ENCODE results near the gene PTPRN2.
"Not testable (repeated sequence)": the region's sequence is repeated elsewhere in the genome, so short reads cannot be mapped to it uniquely, and the experiment has no call there.

The PTPRN2 gene

GRCh38 chr7:158422196-158422886 is 165.3 kb downstream of the PTPRN2 start:
- ChIA-PET CTCF (no interaction called here), POLR2A (no interaction called here)
- no peak for DNase-seq (ENCODE audit: low read depth, low spot score)
- no peak overlapping the region for H3K4me3 ChIP-seq (ENCODE audit: low read depth, low read length)
- TF ChIP-seq CTCF (IDR thresholded peaks at IDR 0.05; ENCODE audit: insufficient read depth, low read length, missing control alignments), result no peak

DNA sequence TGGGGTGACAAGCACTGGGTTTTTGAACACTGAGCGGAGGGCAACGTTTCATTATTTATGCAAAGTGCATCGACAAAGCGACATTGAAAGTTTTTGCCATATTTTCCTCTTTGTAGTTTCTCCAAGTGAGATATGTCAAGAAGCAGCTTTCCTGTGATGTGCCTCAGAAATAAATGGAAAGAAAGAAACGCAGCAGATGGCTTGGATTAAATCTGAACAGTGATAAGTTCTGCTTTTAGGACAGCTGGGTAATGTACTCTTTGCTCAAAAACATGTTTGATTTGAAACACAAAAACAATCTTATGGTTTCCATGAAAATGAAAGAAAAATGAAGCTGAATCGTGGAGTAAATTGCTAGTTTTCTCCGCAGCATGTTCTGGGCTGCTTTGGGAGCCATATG is 166.3 kb downstream of the PTPRN2 start:
- ChIA-PET CTCF (no interaction called here), POLR2A (no interaction called here)
- TF ChIP-seq CTCF (IDR thresholded peaks at IDR 0.05; ENCODE audit: insufficient read depth, low read length, missing control alignments), result no peak
- DNase-seq (ENCODE audit: low read depth, low spot score), result no peak
- no peak overlapping the region for H3K4me3 ChIP-seq (ENCODE audit: low read depth, low read length)

DNA sequence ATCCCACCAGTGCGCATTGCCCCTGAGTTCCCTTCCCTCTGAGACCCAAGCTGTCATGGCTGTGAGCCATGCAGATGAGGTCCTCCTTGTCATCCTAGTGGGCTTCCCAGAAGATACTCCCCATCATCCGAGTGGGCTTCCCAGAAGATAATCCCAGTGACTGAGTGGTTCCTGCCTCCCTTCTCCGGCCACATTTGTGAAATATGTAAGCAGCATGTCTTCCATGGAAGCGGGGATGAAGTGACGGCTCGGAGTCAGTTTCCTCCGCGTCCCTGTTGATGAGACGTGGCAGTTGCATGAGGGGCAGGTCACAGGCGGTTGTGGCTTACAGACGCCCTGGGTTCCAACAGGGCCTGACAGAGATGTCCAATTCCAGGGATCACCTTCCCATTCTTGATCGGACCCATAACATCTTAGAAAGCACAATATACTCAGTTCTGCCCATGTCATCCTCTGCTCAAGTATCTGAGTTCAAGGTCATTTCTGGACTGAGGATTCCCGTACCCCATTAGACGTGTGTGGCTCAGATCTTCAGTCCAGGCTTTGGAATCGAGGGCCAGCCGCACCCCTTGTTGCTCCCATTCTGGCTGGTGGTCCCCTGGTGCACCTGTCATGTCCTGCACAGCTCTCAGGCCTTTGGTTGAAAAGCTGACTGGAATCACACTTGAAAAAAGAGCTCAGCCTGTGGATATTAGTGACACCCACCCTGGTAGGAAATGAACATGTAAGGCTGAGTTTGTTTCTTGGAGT is 166.9 kb downstream of the PTPRN2 start:
- no peak for TF ChIP-seq CTCF (IDR thresholded peaks at IDR 0.05; ENCODE audit: insufficient read depth, low read length, missing control alignments)
- no peak overlapping the region for H3K4me3 ChIP-seq (ENCODE audit: low read depth, low read length)
- CTCF ChIA-PET, result no interaction called here
- DNase-seq (ENCODE audit: low read depth, low spot score), result no peak
- POLR2A ChIA-PET, result no interaction called here

GRCh38 chr7:158419238-158419785 is 168.3 kb downstream of the PTPRN2 start:
- TF ChIP-seq CTCF (IDR thresholded peaks at IDR 0.05; ENCODE audit: insufficient read depth, low read length, missing control alignments), result no peak
- no peak overlapping the region for H3K4me3 ChIP-seq (ENCODE audit: low read depth, low read length)
- POLR2A ChIA-PET, result no interaction called here
- CTCF ChIA-PET, result no interaction called here
- DNase-seq (ENCODE audit: low read depth, low spot score), result no peak

DNA sequence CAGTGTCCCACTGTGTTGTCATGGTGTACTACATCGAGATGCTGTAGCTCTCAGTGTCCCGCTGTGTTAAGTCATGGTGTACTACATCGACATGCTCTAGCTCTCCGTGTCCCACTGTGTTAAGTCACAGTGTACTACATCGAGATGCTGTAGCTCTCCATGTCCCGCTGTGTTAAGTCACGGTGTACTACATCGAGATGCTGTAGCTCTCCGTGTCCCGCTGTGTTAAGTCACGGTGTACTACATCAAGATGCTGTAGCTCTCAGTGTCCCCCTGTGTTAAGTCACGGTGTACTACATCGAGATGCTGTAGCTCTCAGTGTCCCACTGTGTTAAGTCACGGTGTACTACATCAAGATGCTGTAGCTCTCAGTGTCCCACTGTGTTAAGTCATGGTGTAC is 169.2 kb downstream of the PTPRN2 start:
- DNase-seq (ENCODE audit: low read depth, low spot score); CTCF ChIA-PET; POLR2A ChIA-PET; H3K4me3 ChIP-seq (ENCODE audit: low read depth, low read length): not testable (repeated sequence)

- DNase-seq (ENCODE audit: low read depth, low spot score), result no peak
- ChIA-PET CTCF (no interaction called here), POLR2A (no interaction called here)
- TF ChIP-seq CTCF (IDR thresholded peaks at IDR 0.05; ENCODE audit: insufficient read depth, low read length, missing control alignments), result no peak
- H3K4me3 ChIP-seq (ENCODE audit: low read depth, low read length), result no peak overlapping the region
These were observed 171.2 kb downstream of the PTPRN2 start for GRCh38 chr7:158416283-158416933.

All from AG04449 (cell line).